ENCODE data around the gene SEL1L2. TPM values are rescaled to one million over a fixed set of nuclear protein-coding genes. Genes with fewer than 3 reads are reported as not detected.
"Not testable (repeated sequence)": the region's sequence is repeated elsewhere in the genome, so short reads cannot be mapped to it uniquely, and the experiment has no call there.

Gene SEL1L2, protein sequence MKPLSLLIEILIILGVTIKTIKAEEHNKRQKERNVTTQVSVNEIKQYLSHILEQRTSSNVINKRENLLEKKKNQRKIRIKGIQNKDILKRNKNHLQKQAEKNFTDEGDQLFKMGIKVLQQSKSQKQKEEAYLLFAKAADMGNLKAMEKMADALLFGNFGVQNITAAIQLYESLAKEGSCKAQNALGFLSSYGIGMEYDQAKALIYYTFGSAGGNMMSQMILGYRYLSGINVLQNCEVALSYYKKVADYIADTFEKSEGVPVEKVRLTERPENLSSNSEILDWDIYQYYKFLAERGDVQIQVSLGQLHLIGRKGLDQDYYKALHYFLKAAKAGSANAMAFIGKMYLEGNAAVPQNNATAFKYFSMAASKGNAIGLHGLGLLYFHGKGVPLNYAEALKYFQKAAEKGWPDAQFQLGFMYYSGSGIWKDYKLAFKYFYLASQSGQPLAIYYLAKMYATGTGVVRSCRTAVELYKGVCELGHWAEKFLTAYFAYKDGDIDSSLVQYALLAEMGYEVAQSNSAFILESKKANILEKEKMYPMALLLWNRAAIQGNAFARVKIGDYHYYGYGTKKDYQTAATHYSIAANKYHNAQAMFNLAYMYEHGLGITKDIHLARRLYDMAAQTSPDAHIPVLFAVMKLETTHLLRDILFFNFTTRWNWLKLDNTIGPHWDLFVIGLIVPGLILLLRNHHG
- total RNA-seq, result 0.52 TPM

DNA sequence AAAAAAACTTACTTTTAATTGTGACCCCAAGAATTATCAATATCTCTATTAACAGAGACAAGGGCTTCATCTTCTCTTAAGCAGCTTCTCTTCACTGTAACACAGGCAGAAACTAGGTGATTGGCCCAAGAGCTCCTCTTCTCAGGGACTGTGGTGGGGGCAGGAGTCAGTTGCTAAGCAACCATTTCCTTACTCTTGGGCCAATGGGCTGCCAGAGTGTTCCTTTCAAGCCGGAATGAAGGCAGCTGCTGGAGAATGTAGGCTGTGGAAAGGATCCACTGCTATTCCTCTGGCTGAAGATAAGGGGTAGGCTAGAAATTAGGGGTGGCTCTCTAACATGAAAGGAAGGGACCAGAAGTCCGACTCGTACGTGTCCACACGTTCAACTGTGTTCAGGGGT is at the start of gene SEL1L2:
TSS of gene SEL1L2 (minus strand) at position 150 of the 400 bp plus-strand sequence. CDS start at position 70, 80 bp downstream.
- no peak for DNase-seq (ENCODE audit: low spot score)

- no peak for DNase-seq (ENCODE audit: low spot score)
Measured at GRCh38 chr20:14036567-14036966, 46.2 kb upstream of the SEL1L2 start.

- DNase-seq (ENCODE audit: low spot score), result no peak
Measured at GRCh38 chr20:14033310-14033709, 42.9 kb upstream of the SEL1L2 start.

- DNase-seq (ENCODE audit: low spot score), result no peak
Measured at GRCh38 chr20:14030991-14031390, 40.6 kb upstream of the SEL1L2 start.

DNA sequence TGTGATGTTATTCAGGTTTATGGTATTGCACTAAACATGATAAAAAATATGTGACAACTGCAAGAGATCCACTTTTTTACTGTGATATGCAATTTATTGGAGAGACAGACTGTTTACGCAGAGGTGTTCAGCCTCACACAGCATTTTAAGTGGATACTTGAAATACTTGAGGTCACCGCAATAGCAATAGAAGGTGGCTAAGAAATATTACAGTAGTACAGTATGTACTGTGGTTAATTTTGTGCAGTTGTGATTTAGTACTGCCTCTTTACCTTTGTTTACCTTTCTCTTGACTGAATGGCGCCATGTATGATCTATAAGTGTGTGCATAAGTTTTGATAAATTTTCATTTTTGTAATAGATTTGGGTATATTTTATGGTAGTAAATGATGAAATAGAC is 22.3 kb upstream of the SEL1L2 start:
- DNase-seq (ENCODE audit: low spot score), result no peak

GRCh38 chr20:14009208-14009607 is 18.8 kb upstream of the SEL1L2 start:
- no peak for DNase-seq (ENCODE audit: low spot score)

GRCh38 chr20:14005996-14006395 is 15.6 kb upstream of the SEL1L2 start:
- DNase-seq (ENCODE audit: low spot score), result no peak

DNA sequence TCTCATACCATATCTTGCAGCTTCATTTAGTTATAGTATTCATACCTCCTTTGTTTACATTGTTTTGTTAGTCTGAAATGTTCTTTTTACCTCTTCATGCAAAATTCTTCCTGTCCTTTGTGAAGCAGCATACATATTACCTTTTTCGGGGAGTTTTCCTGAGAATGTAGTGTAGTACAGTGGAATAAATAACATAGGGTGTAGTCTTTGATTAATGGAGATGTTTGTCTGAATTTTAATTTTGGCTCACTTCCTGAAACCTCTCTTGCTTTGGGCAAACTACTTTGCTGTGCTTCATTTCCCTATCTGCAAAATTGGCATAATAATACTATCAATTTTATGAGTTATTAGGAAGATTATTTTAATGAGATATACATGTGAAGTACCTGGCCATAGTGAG is 10.5 kb upstream of the SEL1L2 start:
- no peak for DNase-seq (ENCODE audit: low spot score)

DNA sequence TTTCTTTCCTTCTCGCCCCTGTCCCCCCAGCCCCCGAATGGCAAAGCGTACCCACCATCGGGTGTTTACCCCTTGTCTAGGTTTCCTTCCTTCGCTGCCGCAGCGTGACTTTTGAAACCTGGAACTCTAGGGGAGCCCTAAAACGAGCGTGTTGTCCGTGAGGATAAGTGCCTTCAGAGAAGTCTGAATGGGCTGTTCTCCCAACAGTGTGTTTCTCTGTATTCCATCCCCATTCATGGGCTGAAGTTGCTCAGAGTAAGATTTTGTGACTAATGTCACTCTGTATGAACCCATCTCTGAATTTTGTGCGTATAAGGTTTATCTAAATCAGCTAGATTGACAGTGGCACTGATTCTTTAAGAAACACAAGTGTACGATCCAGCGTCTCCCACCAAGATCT is 5.9 kb upstream of the SEL1L2 start:
- DNase-seq (ENCODE audit: low spot score), result no peak

DNA sequence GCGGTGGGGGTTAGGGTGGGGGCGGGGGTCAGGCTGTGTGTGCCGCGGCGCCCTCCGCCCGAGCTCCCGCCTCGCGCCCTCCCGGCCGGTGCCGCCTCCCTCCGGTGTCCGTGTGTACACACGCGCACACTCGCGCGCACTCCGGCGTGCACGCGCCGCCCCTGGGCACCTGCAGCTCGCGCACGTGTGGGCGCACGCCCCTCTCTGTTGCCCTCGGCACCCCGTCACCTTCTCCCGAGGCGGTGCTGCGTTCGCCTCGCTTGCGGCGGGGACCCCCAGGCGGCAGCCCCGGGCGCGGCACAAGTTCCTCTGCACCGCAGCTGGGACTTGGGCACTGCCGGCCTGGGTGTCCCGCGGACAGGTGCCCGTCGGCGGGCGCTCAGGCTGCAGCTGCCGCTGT is 5.4 kb upstream of the SEL1L2 start:
- DNase-seq (ENCODE audit: low spot score), result peak; percentile 42

DNA sequence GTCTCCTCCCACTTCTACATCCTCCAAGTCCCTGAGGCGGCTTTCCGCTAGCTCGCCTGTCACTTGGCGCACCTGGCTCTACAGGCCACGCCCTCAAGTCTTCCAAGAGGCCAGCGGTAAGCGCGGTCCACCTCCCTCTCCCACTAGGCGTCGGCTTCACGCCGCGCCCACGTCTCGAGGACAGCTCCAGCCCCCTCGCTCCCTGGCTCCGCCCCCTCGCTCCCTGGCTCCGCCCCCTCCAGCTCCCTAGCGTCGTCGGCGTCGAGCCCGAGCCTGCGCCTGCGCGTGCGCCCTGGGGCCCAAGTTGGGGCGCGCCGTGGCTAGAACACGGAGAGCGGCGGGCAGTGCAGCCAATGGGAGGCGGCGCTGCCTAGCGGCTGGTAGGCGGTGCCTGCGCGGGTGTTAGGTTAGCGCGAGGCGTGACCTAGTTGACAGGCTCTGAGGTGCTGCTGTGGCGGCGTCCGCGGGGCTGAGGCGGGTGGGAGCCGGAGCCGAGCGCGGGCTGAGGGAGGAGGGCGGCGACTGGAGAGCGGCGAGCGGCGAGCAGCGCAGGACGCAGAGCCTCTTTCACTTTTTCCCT is 4.8 kb upstream of the SEL1L2 start, which contains the start of gene MACROD2:
TSS of gene MACROD2 (plus strand) at position 431 of the 580 bp plus-strand sequence.
- peak; percentile 93 for DNase-seq (ENCODE audit: low spot score)

- DNase-seq (ENCODE audit: low spot score), result not testable (repeated sequence)
Measured at GRCh38 chr20:13991955-13992354, 1.5 kb upstream of the SEL1L2 start.

GRCh38 chr20:13991311-13991710 is 897 bp upstream of the SEL1L2 start:
- no peak for DNase-seq (ENCODE audit: low spot score)

GRCh38 chr20:13984211-13984610 is 6.2 kb downstream of the SEL1L2 start:
- no peak for DNase-seq (ENCODE audit: low spot score)

DNA sequence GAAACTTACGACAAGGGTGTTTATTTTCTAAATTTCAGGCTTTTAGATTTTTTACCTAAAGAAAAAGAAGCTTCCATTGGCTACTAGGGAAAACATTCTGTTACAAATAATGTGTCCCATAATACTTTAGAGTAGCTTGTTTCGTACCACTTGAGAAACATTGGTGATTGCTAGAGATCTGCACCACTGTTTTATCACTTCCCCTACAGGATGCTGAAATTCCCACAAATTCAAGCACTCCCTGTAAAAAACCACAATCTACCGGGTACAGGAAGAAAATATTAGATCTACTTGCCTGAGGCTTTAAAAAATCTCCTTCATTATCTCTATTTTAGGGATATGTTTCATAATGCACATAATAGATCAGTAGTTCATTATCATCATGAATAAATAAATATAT is 29.9 kb downstream of the SEL1L2 start:
- no peak for DNase-seq (ENCODE audit: low spot score)

DNA sequence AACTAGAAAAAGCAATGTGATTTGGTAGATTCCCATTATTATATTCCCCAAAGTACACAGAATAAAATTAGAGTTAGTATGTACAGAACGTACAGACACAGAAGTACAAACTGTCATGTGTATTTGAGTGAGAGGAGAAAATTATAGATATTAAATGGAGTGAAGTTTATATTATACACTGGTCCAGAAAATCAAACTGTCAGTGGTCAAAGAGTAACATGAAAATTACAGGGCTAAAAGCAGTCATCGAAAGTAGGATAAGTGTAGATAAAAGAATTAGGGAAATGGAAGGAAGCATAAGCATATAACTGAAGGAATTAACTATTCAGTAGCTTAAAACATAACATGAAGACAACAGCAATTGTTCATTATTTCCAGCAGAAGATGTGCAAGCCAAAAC is 30.3 kb downstream of the SEL1L2 start:
- no peak for DNase-seq (ENCODE audit: low spot score)

DNA sequence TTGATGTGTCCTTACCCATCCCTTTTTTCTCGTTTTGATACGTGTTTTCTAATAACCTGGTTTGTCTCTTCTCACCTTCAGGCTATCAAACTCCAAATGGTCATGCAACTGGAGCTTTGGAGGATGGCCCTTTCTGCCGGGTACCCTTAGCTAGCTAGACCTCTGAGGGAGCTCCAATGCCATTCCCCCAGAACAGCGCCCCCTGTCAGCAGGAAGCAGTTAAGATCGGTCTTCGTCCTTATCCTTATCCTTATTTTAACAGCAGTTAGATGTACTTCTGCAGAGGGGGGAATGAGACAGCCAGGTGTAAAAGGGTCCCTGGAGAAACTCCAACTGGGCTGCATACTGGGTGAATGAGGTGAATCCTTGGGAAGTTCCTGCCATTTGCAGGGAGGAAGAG is 37.2 kb downstream of the SEL1L2 start:
- DNase-seq (ENCODE audit: low spot score), result no peak

DNA sequence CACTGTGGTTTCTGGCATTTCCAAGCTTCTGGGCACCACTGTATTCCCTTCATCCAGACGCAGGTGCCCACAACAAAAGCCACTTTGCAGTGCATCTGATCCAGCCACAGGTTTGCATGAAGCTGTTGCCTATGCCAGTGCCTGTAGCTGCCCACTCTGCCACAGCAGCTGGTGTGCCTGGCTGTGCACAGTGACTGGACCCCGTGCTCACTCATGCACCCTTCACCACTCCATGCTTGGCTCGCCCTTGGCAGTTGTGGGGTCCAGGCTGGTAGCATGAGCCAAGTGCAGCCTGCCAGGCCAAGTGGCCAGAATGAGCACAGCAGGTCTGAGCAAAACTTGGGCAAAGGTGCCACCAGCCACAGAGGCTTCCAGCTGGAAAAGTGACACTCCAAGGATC is 42.7 kb downstream of the SEL1L2 start:
- DNase-seq (ENCODE audit: low spot score), result no peak

DNA sequence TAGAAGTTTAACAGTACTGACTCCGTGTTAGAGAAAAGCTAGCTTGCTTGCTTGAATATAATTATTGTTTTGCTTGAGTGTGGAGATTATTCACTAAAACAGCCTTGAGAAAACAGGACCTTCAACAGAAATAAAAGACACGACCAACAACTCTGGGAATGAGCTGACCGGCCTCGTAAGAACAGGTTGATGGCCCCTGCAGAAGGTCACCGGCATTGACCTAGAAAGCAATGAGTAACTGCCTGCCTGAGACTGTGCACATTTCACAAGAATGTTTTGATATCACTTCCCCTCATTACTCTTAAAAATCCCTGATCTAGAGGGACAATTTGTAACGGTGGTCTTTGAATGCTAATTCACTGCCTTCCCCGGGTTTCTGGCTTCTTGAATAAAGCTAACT is 49.4 kb downstream of the SEL1L2 start:
- no peak for DNase-seq (ENCODE audit: low spot score)

DNA sequence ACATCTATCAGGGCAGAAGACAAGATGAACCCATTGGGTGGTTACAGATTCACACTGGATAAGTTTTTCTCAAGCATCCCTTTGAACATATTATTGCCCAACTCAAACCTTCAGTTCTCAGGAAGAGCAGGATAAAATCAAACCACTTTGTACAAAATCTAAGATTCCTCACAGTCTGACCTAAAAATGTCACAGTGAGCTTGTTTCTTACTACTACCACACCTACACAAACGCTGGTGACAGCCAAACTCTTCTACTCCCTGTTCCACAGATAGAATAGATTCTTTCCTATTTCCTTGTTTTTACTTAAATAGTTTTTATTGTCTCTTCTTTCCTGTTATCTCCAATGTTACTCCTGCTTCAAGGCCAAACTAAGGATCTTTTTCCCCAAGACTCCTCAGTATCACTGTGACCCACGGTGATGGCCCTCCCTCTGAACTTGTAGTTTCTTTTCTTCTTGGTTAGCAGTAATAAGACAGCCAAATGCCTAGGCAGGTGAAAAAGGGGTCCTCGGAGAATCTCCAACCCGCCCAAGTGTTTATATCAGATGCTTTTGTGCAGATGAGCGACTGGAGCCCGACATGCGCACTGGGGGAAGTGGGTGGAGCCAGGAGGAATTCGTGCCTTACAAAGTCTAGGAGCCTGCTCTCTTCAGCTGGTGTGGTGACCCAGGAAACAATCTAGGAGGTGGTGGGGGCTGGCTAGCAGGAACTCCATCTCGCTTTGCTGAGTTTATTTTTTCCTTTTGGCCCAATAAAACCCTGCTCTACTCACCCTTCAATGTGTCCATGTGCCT is 53.4 kb downstream of the SEL1L2 start:
- DNase-seq (ENCODE audit: low spot score), result no peak

DNA sequence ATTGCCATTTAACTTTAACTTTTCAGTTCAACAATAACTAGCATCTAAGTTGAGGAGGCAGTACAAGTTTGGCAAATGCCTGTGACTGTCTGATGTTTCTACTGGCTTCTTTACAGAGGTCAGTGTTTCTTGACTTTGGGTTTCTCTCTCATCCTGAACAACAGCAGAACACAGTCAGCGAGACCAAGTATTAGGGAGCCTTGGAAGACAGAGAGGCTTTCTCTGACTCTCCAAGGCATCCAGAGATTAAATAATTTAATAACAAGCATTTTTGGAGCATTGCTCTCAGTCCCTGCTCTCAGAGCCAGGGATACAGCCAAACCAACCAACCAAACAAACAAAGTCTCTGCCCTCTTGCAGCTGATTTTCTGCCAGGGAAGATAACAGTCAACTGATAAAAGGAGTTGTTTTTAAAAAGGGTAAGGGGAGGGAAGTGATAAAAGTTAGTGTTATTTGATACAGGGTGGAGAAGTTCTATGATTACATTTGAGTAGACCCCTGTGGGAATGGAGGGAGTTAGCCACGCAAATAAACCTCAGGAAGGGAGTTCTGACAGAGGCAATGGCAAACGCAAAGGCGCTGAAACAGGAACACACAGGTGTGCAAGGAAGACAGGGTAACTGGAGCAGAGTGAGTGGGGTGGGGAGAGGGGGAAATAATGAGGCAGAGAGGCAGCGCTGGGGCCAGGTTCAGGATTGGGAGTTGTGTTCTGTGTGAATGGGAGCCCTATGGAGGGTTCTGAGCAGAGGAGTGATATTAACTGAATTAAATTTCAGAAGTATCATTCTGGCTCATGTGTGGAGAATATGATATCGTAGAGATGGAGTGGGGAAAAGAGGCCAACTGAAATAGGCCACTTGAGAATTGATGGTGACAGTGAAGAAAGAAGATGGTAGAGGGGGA is 55.2 kb downstream of the SEL1L2 start:
- DNase-seq (ENCODE audit: low spot score), result no peak
